Adrenal gland (tissue), 5 donors: ENCODE data around the gene PLK5.

Experiments used
- POLR2A ChIP-seq, 2 donors: fragments of 450-650 bp; IDR thresholded peaks; one replicate each; pipeline ENCODE4 v1.6.1; 2017; ENCODE audit warnings: antibody characterized with exemption in 2 of 2, mild to moderate bottlenecking in 2 of 2, moderate library complexity in 1 of 2
- TF ChIP-seq, protein P1 (sequence below), 6 experiments: fragments of 450-650 bp in 4 of 6; fragments of 200-600 bp in 2 of 6; sonication (generic) in 1 of 6; IDR thresholded peaks; 1 replicate in 5 of 6; 2 replicates in 1 of 6; pipeline versions ENCODE4 v1.5.1 to v1.8.0; 2016 to 2021; ENCODE audit warnings: antibody characterized with exemption in 6 of 6, mild to moderate bottlenecking in 2 of 6, moderate library complexity in 1 of 6
- donor health status: DM: no; HTN: no; CAD: no.

DNA sequence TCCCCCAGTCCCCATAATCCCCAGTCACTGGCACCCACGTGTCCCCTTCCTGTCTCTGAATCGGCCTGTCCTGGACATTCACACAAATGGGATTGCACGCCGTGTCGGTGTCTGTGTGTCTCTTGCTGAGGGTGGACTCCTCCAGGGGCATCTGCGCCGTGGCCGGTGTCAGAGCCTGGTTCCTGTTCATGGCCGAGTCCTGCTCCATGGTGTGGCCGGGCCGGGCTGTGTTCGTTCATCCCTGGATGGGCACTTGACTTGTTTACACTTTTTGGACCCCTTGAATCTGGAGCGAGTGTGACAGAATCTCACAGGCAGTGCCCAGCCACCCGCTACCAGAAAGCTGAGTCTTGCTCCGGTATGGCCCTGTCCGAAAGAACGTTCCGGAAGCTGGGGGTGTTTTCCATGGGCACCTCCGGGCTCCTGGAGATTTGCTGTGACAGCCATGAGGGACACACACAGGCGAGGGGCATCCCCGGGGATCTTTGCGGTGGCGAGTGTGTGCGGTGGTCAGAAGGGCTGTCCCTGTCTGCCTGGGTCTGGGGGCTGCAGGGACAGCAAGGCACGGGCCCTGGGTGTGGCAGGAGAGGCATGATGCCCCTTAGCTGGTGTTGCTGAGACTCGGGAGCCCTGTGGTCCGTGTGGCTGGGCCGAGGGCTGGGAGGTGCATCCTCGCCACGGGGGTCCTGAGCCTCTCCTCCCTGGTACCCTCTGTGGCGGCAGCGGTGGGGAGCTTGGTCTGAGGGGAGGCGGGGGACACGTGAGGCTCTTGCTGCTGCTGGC, 50.7 kb downstream of the PLK5 start:
- TF ChIP-seq, protein P1, sequence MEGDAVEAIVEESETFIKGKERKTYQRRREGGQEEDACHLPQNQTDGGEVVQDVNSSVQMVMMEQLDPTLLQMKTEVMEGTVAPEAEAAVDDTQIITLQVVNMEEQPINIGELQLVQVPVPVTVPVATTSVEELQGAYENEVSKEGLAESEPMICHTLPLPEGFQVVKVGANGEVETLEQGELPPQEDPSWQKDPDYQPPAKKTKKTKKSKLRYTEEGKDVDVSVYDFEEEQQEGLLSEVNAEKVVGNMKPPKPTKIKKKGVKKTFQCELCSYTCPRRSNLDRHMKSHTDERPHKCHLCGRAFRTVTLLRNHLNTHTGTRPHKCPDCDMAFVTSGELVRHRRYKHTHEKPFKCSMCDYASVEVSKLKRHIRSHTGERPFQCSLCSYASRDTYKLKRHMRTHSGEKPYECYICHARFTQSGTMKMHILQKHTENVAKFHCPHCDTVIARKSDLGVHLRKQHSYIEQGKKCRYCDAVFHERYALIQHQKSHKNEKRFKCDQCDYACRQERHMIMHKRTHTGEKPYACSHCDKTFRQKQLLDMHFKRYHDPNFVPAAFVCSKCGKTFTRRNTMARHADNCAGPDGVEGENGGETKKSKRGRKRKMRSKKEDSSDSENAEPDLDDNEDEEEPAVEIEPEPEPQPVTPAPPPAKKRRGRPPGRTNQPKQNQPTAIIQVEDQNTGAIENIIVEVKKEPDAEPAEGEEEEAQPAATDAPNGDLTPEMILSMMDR (IDR thresholded peaks at IDR 0.05), result no peak
- TF ChIP-seq POLR2A (IDR thresholded peaks at IDR 0.05), result no peak
